GM04504 (cell line): ENCODE data around the gene EIF6.
"Not testable (repeated sequence)": the region's sequence is repeated elsewhere in the genome, so short reads cannot be mapped to it uniquely, and the experiment has no call there.

Source experiments
- DNase-seq: peaks from one replicate; pipeline ENCODE4 v3.0.0-alpha.2; 2012; ENCODE audit warnings: low read depth

Gene EIF6

GRCh38 chr20:35277531-35278395, 6.8 kb downstream of the EIF6 start, which contains the start of gene MMP24OS:
Gene MMP24OS, minus strand, starts transcription at chr20:35278122. Its CDS starts 193 bp downstream, at chr20:35277929.
- peak; percentile 66 for DNase-seq

- DNase-seq, result no peak
Observed at GRCh38 chr20:35277127-35277526, 7.4 kb downstream of the EIF6 start.

GRCh38 chr20:35276408-35276807, 8.2 kb downstream of the EIF6 start:
- no peak for DNase-seq

- DNase-seq, result no peak
Observed at GRCh38 chr20:35275741-35276251, 8.8 kb downstream of the EIF6 start.

- DNase-seq, result no peak
Observed at GRCh38 chr20:35274172-35275092, 10.1 kb downstream of the EIF6 start.

GRCh38 chr20:35273449-35274171, 11.0 kb downstream of the EIF6 start:
- no peak for DNase-seq

- no peak for DNase-seq
Observed at GRCh38 chr20:35271904-35272303, 12.7 kb downstream of the EIF6 start.

- DNase-seq, result no peak
Observed at GRCh38 chr20:35271073-35271882, 13.3 kb downstream of the EIF6 start.

GRCh38 chr20:35270021-35270902, 14.3 kb downstream of the EIF6 start:
- no peak for DNase-seq

- no peak for DNase-seq
Observed at GRCh38 chr20:35269055-35269781, 15.4 kb downstream of the EIF6 start.

GRCh38 chr20:35267092-35267491, 17.5 kb downstream of the EIF6 start:
- no peak for DNase-seq

GRCh38 chr20:35264755-35265154, 19.8 kb downstream of the EIF6 start:
- DNase-seq, result no peak

GRCh38 chr20:35263532-35264341, 20.8 kb downstream of the EIF6 start:
- no peak for DNase-seq

GRCh38 chr20:35262731-35263531, 21.6 kb downstream of the EIF6 start:
- DNase-seq, result not testable (repeated sequence)

GRCh38 chr20:35262321-35262720, 22.3 kb downstream of the EIF6 start:
- not testable (repeated sequence) for DNase-seq

- DNase-seq, result no peak
Observed at GRCh38 chr20:35260426-35260825, 24.1 kb downstream of the EIF6 start.

- no peak for DNase-seq
Observed at GRCh38 chr20:35257175-35257909, 27.2 kb downstream of the EIF6 start.
